ENCODE results near the gene RAPGEF4.

Gene RAPGEF4

GRCh38 chr2:172829229-172829628, 93.6 kb downstream of the RAPGEF4 start:
- peaks cover 7% of the 10 kb centered on the region for H3K27me3 ChIP-seq
- H3K4me1 ChIP-seq (ENCODE audit: control insufficient read depth in 1 of 2, insufficient read depth in 1 of 2, low read depth in 1 of 2, low read length in 1 of 2) = no peaks in the 10 kb centered on the region
- no peaks in the 10 kb centered on the region for H3K9me3 ChIP-seq
- H3K4me3 ChIP-seq (ENCODE audit: low read depth in 1 of 2, low read length in 1 of 2) = no peak overlapping the region
- no peaks in the 10 kb centered on the region for H3K36me3 ChIP-seq
- TF ChIP-seq, protein P1, sequence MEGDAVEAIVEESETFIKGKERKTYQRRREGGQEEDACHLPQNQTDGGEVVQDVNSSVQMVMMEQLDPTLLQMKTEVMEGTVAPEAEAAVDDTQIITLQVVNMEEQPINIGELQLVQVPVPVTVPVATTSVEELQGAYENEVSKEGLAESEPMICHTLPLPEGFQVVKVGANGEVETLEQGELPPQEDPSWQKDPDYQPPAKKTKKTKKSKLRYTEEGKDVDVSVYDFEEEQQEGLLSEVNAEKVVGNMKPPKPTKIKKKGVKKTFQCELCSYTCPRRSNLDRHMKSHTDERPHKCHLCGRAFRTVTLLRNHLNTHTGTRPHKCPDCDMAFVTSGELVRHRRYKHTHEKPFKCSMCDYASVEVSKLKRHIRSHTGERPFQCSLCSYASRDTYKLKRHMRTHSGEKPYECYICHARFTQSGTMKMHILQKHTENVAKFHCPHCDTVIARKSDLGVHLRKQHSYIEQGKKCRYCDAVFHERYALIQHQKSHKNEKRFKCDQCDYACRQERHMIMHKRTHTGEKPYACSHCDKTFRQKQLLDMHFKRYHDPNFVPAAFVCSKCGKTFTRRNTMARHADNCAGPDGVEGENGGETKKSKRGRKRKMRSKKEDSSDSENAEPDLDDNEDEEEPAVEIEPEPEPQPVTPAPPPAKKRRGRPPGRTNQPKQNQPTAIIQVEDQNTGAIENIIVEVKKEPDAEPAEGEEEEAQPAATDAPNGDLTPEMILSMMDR (IDR thresholded peaks at IDR 0.05) = no peak
- no peak overlapping the region for H3K27ac ChIP-seq

GRCh38 chr2:172830482-172830881, 94.8 kb downstream of the RAPGEF4 start:
- Histone ChIP-seq H3K27me3 (peaks cover 19% of the 10 kb centered on the region), H3K27ac (no peak overlapping the region), H3K36me3 (no peaks in the 10 kb centered on the region), H3K9me3 (no peaks in the 10 kb centered on the region), H3K4me1 (ENCODE audit: control insufficient read depth in 1 of 2, insufficient read depth in 1 of 2, low read depth in 1 of 2, low read length in 1 of 2) (no peaks in the 10 kb centered on the region), H3K4me3 (ENCODE audit: low read depth in 1 of 2, low read length in 1 of 2) (no peak overlapping the region)
- TF ChIP-seq, protein P1 (IDR thresholded peaks at IDR 0.05) = no peak

DNA sequence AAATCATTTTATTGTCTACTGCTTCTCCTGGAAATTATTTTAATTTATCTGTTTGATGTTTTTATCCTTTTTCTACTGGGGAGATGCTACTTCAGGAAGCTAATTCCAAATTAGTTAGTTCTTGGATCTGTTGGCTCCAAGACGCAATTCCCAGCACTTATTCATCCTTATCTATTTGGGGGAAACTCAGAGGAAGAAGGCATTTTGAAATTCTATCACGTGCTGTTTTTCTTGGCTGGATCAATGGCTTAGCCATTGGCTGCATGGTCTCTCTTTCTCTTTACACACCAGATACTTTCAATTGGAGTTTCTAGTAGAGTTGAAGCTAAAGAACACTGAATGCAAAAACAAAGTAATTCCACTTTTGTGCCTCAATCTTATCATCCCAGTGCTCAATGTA, 98.3 kb downstream of the RAPGEF4 start:
- Histone ChIP-seq H3K27me3 (peaks cover 43% of the 10 kb centered on the region), H3K4me1 (ENCODE audit: control insufficient read depth in 1 of 2, insufficient read depth in 1 of 2, low read depth in 1 of 2, low read length in 1 of 2) (no peaks in the 10 kb centered on the region), H3K36me3 (no peaks in the 10 kb centered on the region), H3K9me3 (no peaks in the 10 kb centered on the region), H3K4me3 (ENCODE audit: low read depth in 1 of 2, low read length in 1 of 2) (no peak overlapping the region), H3K27ac (no peak overlapping the region)
- TF ChIP-seq, protein P1 (IDR thresholded peaks at IDR 0.05) = no peak

DNA sequence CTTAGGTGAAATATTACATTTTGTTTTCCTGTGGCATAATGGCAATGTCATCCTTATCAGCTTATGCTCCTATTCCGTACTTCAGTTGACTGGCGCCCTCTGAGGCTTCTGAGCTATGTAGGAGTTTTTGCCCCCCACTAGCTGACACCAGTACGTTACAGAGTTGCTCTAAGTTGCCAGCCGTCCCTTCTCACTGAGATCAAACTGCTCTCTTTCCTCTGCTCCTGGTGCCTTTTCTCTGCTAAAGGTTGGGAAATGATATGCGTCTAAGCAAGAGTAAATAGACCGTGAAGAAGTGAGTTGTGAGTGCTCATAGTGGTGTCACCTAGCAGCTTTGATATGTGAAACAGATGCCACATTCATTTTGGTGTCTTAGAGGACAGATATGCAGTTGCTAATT, 99.2 kb downstream of the RAPGEF4 start:
- Histone ChIP-seq H3K27me3 (peaks cover 43% of the 10 kb centered on the region), H3K27ac (no peak overlapping the region), H3K4me3 (ENCODE audit: low read depth in 1 of 2, low read length in 1 of 2) (no peak overlapping the region), H3K36me3 (no peaks in the 10 kb centered on the region), H3K4me1 (ENCODE audit: control insufficient read depth in 1 of 2, insufficient read depth in 1 of 2, low read depth in 1 of 2, low read length in 1 of 2) (no peaks in the 10 kb centered on the region), H3K9me3 (no peaks in the 10 kb centered on the region)
- TF ChIP-seq, protein P1 (IDR thresholded peaks at IDR 0.05) = no peak

DNA sequence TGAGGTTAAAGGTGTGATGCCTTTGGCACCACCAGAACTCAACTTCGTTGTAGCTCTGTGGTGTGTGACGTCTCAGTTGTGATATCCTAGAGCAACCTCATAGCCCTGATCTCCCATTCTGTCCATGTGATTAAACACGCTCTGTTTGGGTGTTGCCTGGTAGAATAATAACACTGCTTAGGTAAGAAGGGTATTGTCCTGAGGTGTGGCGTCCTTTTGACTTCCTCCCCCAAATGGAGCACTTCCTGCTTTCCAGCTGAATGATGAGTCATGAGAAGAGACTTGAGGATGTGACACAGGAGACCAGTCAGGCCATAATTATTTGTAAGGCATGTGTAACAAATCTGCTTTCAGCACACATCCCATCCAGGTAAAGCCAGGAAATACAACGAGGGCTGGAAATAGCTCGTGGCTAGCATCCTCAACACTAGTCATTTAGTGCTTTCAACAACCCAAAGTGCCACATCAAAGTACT, 100.7 kb downstream of the RAPGEF4 start:
- H3K36me3 ChIP-seq = no peaks in the 10 kb centered on the region
- H3K4me1 ChIP-seq (ENCODE audit: control insufficient read depth in 1 of 2, insufficient read depth in 1 of 2, low read depth in 1 of 2, low read length in 1 of 2) = no peaks in the 10 kb centered on the region
- H3K9me3 ChIP-seq = no peaks in the 10 kb centered on the region
- no peak overlapping the region for H3K27ac ChIP-seq
- no peak overlapping the region for H3K4me3 ChIP-seq (ENCODE audit: low read depth in 1 of 2, low read length in 1 of 2)
- TF ChIP-seq, protein P1 (IDR thresholded peaks at IDR 0.05) = no peak
- H3K27me3 ChIP-seq = peaks cover 43% of the 10 kb centered on the region

DNA sequence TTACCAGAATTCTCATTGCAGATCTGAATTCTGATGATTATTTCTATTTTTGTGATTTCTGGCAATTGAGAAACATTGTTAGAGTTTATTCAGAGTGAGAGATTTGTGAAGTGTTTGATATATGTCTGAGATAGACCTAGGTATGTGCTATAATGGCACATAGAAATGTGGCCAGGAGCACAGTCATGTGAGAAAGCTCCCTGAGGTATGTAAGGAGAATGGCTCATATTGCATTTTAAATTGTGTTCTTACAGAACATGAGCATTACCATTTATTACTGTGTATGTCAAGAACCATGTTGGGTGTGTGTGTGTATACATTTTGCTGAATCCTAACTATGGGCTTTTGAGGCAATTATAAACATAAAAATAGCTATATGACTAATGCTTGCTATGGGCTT, 101.2 kb downstream of the RAPGEF4 start:
- Histone ChIP-seq H3K27me3 (peaks cover 43% of the 10 kb centered on the region), H3K4me1 (ENCODE audit: control insufficient read depth in 1 of 2, insufficient read depth in 1 of 2, low read depth in 1 of 2, low read length in 1 of 2) (no peaks in the 10 kb centered on the region)
- TF ChIP-seq, protein P1 (IDR thresholded peaks at IDR 0.05) = no peak

More for the DNA sequence above, 101.2 kb downstream of the RAPGEF4 start:
- Histone ChIP-seq H3K9me3 (no peaks in the 10 kb centered on the region), H3K36me3 (no peaks in the 10 kb centered on the region), H3K4me3 (ENCODE audit: low read depth in 1 of 2, low read length in 1 of 2) (no peak overlapping the region), H3K27ac (no peak overlapping the region)
